Fibroblast of gingiva (primary cell): ENCODE data around the gene WDHD1.
"Not testable (repeated sequence)": the region's sequence is repeated elsewhere in the genome, so short reads cannot be mapped to it uniquely, and the experiment has no call there.

Experiments used
- DNase-seq: peaks from one replicate; pipeline ENCODE4 v3.0.0-alpha.2; 2011; ENCODE audit warnings: low read depth

Gene WDHD1

DNA sequence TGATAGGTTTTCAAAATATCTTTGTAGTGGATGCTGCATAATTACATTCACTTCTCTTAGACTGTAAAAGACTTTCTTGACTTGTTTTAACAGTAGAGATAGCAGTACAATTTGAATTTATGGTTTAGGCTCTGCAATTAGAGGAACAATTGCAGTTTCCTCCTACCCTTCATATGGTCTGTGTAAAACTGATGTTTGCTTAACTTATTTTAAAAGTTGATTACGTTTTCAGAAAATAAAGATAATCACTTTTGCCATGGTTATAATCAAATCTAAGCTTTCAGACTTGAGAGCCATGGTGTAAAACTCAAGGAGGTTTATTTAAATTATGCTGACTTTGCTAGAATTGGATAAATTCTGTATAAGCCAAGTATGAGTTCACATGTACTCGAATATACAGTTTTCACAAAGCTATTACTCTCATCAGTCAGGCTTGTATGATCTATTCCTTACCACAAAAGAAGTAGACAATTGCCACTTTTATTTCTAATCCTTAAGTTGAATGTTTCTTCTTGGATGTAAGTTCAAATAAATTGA is 22.1 kb upstream of the WDHD1 start:
- no peak for DNase-seq

GRCh38 chr14:55047301-55048053 is 20.6 kb upstream of the WDHD1 start:
- DNase-seq, result no peak

DNA sequence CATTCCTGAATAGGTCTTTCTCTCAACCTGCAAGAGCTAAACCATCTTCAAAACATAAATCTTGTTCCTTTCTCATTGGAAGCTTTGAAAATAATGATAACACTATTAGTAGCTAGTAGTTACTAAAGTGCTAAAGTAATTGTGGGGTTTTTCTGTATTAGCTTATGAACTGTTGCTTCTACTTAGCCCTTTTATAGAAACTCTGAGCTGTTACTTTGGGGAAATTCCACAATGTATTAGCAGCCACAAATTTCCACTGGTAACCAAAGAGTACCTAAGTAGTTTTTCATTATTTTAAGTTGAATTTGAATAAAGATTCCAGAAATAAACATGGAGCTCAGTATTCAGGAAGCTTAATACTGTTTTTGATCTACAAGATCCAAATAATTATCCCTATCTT is 18.2 kb upstream of the WDHD1 start:
- no peak for DNase-seq

- peak; percentile 36 for DNase-seq
These were observed 16.6 kb upstream of the WDHD1 start for GRCh38 chr14:55043528-55043927.

DNA sequence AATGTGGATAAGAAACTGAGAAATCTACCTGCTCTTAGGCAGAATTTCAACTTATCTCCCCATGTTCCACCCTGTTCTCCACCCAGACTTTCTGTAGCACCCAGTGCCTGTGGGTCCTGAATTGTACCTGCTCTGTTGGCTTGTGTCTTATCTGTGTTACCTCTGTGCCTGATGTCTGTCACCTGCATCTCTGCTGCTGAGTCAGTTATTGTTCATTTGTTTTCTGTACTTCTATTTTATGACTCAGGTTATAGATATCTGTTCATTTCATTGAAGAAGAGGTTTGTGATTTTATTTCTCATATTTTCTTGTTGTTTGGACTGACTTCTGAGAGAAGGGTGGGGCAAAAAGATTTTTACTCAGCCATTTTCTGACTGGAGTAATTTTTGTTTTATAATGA is 11.8 kb upstream of the WDHD1 start:
- DNase-seq, result no peak

DNA sequence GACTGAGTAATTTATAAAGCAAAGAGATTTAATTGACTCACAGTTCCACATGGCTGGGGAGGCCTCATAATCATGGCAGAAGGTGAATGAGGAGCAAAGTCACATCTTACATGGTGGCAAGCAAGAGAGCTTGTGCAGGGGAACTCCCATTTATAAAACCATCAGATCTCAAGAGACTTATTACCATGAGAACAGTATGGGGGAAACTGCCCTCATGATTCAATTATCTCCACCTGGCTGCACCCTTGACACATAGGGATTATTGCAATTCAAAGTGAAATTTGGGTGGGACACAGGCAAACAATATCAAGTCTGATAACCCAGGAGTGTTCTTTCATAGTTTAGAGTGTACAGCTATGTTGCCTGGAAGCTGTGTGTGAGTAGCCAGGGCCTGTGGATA is 11.1 kb upstream of the WDHD1 start:
- DNase-seq, result not testable (repeated sequence)

DNA sequence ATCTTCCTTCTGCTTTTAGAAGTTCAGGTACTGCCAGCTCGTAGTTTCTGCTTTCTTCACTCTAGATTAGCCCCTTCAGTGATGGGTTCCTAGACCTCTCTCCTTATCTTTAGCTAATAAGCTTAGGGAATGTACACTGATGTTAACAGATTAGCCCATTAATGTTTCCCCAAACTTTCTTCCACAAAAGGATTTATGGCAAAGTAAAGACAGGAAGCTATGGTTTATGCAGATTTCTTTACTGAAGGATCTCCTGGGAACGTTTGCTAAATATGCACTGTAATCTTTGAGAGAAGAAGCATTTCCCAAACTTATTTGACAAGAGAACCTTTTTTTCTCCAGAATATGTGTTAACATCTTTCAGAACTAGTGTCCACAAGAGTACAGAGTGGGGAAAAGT is 4.3 kb upstream of the WDHD1 start:
- DNase-seq, result no peak

GRCh38 chr14:55028476-55028875 is 1.6 kb upstream of the WDHD1 start:
- no peak for DNase-seq

- DNase-seq, result no peak
These were observed 1.2 kb upstream of the WDHD1 start for GRCh38 chr14:55028066-55028465.

DNA sequence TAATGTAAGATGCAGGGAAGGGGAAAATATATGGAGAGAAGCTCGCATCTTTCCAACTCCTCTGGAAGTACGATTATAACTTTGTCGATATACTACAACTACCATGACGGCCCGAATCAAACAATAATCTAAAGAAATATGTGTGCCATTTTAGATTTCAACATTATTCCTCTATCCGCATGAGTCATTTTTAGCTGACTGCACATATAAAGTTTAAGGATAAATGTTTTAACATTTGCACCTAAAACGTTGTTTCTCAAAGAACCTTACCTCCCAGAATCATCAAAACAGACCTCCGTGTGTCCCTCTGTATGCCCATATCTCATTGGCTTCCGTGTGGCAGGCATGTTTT is 482 bp downstream of the WDHD1 start:
- DNase-seq, result no peak

DNA sequence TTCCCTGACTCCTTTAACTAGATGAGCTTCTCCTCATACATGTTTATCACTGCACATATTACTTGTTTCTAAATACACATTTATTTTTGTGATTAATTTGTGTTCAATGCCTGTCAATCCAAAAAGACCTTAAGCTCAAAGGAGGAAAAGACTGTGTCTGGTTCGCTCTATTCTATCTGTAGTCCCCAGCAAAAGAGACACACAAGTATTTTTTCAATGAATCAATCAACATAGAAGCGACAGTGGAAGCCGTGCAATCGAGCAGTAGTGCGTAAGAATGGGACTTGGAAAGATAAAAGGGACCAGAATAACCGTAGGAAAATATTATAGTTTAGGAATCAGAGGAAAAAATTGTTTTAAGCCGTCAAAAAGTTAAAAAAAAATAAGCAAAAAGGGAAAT is 951 bp downstream of the WDHD1 start:
- DNase-seq, result no peak

GRCh38 chr14:55024365-55024764 is 2.5 kb downstream of the WDHD1 start:
- DNase-seq, result not testable (repeated sequence)

- no peak for DNase-seq
These were observed 6.8 kb downstream of the WDHD1 start for GRCh38 chr14:55019968-55020554.

GRCh38 chr14:55015006-55015405 is 11.9 kb downstream of the WDHD1 start:
- DNase-seq, result no peak

DNA sequence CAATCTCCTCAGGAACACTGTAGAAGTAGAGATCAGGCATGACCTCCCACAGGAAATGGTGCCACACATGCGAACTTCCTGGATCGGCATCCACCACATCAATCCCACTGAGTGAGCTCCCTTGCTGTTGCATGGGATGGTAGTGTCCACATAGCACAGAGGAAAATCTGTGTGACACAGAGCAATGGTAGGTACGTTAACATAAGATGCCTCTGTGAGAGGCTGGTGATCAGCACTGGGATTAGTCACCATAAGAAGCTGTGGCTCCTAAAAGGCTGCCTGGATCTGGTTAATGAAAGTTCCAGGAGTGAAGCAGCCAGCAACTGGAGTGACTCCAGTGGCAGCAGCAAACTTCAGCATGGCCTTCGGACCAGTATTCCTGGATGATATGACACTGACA is 21.8 kb downstream of the WDHD1 start:
- DNase-seq, result no peak

DNA sequence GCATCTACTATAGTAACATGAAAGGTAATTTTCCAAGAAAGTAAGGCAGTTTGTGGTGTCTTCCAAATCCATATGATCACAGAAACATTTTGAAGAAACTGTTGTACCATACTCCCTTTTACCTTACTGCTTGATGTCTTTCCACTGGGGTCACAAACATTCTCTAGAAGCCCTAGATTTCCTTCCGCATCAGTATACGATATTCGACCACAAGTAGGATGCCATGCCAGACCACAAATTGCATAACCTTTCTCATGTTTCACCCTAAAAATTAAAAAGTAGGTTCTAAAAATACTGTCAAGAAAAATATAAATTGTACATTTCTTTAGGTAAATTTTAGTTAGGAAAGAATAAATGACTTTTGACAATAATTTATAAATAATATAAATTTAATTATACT is 26.5 kb downstream of the WDHD1 start:
- peak; percentile 60 for DNase-seq

- no peak for DNase-seq
These were observed 41.7 kb downstream of the WDHD1 start for GRCh38 chr14:54985156-54985555.

DNA sequence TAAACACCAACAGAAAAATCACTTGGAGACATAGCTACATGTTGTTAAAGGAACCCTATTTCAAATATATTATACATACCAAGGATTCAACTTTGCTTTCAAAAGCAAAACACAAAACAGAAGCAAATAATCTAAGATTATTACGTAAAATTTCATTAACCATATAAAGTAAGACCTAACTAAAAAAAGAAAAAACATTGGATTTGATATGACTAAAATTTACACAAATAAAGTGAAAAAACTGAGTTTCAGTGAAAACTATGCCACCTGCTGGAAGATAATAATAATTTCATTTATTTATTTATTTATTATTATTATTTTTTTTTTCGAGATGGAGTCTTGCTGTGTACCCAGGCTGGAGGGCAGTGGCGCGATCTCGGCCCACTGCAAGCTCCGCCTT is 45.2 kb downstream of the WDHD1 start:
- peak; percentile 9 for DNase-seq

- DNase-seq, result no peak
These were observed 47.9 kb downstream of the WDHD1 start for GRCh38 chr14:54979039-54979438.

GRCh38 chr14:54976316-54976715 is 50.6 kb downstream of the WDHD1 start:
- peak; percentile 62 for DNase-seq

GRCh38 chr14:54975856-54976255 is 51.0 kb downstream of the WDHD1 start:
- no peak for DNase-seq

- DNase-seq, result no peak
These were observed 52.0 kb downstream of the WDHD1 start for GRCh38 chr14:54974788-54975414.

- DNase-seq, result no peak
These were observed 59.4 kb downstream of the WDHD1 start for GRCh38 chr14:54967496-54967895.
